ENCODE results near the gene ELMOD3.
"Not testable (repeated sequence)": the region's sequence is repeated elsewhere in the genome, so short reads cannot be mapped to it uniquely, and the experiment has no call there.

DNA sequence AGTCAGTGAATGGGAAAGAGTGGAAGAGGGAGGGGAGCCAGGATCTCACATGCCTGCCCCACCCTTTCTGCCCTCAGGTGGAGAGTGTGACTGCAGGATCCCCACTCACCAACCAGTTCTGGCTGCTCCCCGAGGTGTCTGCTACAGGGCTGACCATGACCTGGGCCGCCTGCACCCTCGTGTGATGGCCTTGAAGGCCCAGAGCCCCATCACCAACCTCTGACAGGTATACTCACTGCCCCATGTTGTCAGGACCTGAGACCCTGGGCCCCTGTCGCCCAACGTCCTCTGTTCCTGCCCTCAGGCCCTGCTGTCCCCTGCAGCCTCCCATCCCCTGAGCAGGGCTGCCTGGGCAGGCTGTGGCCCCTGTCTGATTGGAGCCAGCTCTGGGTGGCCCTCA, 38.6 kb upstream of the ELMOD3 start:
- TF ChIP-seq, protein P1, sequence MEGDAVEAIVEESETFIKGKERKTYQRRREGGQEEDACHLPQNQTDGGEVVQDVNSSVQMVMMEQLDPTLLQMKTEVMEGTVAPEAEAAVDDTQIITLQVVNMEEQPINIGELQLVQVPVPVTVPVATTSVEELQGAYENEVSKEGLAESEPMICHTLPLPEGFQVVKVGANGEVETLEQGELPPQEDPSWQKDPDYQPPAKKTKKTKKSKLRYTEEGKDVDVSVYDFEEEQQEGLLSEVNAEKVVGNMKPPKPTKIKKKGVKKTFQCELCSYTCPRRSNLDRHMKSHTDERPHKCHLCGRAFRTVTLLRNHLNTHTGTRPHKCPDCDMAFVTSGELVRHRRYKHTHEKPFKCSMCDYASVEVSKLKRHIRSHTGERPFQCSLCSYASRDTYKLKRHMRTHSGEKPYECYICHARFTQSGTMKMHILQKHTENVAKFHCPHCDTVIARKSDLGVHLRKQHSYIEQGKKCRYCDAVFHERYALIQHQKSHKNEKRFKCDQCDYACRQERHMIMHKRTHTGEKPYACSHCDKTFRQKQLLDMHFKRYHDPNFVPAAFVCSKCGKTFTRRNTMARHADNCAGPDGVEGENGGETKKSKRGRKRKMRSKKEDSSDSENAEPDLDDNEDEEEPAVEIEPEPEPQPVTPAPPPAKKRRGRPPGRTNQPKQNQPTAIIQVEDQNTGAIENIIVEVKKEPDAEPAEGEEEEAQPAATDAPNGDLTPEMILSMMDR (conservative IDR thresholded peaks at IDR 0.05) = not testable (repeated sequence)
- not testable (repeated sequence) for TF ChIP-seq ZFX (IDR thresholded peaks at IDR 0.05)
